GM10847 (cell line): ENCODE measurements around the gene TRPM3.

Experiments used
- POLR2A ChIP-seq: IDR thresholded peaks from 2 replicates; pipeline ENCODE4 v1.6.1; 2011; ENCODE audit not compliant: insufficient read length; ENCODE audit errors: extremely low read depth

Gene TRPM3

DNA sequence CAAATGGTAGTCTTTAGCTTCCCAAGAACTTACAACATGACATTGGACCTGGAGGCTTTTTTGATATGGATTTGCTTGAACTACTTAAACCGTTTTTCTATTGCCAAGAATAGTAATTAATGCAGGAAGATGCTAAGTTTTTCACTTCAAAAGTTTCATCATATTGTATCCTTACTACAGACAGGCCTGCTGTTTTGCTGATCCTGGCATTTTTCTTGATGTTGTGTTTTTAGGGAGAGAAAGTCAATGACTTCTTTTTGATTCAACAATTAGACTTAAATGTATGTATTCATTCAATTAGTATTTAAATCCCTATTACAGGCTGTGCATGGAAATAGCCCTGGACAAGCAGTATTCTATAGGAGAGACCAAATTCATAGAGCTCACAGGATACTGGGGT is 172.7 kb downstream of the TRPM3 start:
- no peak for TF ChIP-seq POLR2A

DNA sequence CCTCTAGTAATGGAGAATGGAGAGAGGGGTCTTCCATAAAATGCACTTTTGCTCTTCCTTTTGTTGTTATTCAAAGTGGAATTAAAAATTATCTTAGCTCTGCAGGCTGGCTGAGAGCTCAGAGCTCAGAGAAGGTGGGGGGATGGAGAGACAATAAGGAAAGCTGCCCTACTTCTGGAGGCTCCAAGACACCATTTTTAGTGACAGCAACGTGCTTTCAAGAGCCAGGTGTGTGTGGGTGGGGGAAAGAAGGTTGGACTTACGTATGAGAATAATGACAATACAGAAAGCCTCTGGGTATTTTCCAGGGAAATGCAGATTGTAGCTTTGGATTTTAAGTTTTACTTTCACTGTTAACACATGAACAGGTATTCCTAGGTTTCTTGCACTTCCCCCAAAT is 173.9 kb downstream of the TRPM3 start:
- TF ChIP-seq POLR2A: no peak

DNA sequence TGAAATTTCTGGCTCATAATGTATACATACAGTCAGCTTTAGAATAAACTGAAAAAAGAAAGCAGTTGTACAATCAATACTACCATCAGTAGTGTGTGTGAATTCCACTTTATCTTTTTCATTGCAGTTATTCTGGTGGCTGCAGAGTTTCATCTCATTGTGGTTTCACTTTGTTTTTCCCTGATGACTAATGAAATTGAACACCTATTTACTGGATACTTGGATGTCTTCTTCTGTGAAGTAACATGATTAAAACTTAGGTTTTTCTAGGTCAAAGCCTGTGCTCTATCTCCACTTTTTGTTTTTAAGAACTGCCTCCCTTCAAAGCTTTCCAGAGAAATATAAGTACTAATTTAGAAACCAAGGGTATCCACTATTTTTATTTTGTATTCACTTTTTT is 174.3 kb downstream of the TRPM3 start:
- TF ChIP-seq POLR2A: no peak

DNA sequence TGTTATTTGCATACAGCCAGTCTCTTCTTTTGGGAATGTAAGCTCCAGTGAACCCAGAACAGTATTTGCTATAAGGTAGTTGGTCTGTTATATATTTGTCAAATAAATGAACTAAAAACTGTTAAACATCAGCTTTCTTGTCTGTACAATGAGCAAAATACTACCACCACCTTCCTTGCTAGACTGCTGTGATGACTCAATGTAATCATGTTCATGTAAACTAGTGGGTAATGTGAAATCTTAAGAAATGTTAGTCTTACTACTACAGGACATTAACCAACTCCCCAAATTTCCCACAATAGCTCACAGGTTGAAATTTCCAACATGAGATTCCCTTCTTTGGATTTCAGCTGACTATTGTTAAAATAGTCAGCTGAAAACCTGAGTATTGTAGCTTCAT is 176.1 kb downstream of the TRPM3 start:
- TF ChIP-seq POLR2A: no peak

DNA sequence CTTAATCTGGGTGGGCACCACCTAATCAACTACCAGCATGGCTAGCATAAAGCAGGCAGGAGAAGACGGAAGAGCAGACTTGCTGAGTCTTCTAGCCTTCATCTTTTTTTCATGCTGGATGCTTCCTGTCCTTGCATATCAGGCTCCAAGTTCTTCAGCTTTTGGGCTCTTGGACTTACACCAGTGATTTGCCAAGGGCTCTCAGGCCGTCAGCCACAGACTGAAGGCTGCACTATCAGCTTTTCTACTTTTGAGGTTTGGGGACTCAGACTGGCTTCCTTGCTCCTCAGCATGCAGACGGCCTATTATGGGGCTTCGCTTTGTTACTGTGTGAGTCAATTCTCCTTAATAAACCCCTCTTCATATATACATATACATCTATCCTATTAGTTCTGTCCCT is 180.2 kb downstream of the TRPM3 start:
- no peak for TF ChIP-seq POLR2A

DNA sequence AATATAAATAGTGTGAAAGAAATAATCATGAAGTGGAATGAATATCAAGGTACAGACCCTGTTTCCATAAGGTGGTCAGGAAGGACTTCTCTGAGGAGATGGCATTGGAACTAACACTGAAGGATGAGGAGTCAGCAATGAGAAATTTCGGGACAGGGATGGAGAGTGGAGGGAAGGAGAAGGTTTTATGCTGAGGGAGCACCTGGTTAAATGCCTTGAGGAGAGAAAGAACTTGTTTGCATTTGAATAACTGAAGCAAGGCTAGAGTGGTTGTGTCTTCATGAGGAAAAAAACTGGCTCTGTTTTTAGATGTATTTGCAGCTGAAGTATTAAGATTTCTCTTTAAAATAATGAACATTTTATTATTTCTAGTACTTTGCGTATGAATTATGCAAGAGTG is 180.8 kb downstream of the TRPM3 start:
- TF ChIP-seq POLR2A: no peak

DNA sequence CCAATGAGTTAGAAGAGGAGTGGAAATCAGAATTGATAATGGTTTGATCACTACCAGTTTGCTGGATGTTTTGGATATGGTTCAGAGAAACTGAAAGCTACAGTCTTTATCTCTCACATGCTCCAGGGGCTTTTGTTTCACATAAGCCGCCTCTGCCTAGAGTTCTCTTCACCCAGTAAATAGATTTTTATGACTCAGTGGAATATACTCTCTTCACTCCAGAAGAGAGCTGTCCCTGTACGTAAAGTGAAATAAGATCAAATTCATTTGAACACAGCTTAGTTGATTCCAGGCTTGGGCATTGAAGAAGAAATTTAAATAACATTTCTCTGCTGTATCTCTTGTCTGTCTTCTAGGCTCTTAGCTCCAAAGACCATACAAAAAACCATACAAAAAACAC is 184.9 kb downstream of the TRPM3 start:
- TF ChIP-seq POLR2A: no peak

DNA sequence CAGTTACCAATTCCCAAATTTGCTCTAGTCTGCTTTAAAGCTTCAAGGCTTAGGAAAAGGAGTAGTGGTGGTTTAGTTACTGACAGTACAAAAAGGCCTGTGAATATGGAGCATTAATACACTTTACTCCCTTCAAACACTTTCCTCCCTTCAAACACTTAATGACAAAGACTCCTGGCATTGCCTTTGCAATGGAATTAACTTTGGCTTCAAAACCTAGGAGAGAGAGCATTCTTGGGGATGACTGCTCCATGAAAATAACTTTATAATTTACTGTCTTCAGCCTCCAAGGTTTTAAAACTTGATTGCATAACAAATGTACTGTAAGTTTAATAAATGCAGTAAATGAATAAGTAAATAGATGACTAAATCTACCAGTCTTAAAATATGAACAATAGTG is 185.6 kb downstream of the TRPM3 start:
- no peak for TF ChIP-seq POLR2A

DNA sequence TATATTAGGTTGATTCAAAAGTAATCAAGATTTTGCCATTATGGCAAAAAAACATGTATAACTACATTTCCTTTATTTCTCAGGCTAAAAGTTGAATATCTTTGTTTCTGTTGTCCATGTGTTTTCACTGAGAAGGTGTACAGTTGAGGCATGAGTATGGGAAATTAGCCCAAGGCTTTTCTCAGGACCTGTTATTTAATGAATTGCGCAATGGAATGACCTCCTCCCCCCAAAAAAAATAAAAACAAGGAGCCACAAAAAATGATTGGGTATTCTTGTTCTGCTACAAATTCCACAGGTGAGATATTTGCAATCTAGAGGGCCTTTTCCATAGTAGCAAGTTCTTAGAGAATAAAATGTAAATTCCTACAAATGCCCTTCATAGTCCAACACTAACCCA is 186.8 kb downstream of the TRPM3 start:
- no peak for TF ChIP-seq POLR2A

DNA sequence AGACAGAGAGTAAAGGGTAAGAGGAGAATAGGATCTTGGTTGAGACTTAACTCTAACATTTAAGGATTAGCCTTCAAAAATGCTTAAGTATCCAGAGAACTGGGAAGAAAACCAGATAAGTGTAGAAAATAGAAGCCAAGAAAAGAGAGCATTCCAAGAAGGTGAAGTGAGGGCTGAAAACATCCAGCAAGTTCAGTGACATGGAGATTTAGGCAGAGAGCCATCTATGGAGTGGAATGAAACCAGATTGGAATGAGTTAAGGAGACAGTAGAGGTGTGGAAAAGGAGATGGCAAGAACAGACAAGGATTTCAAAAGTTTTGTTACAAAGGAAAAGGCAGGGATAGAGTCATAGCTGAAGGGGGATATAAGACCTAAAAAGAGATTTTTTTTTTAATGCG is 188.1 kb downstream of the TRPM3 start:
- TF ChIP-seq POLR2A: no peak

DNA sequence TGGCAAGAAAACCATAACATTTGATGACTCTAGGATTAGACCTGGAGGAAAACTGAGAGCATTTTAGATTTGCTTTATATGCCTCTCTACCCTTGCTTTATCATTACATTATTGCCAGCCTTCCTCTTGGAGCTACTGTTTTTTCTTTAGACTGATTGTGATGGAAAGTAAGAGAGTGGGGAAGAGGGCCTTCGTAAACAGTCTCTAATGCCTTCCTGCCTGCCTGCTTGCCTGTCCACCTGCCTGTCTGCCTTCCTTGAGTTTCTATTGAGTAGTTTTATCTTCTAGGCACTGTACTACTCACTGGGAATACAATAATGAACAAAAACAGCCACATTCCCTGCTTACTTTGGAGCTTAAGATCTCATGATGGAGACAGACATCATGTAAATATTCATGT is 189.3 kb downstream of the TRPM3 start:
- no peak for TF ChIP-seq POLR2A

DNA sequence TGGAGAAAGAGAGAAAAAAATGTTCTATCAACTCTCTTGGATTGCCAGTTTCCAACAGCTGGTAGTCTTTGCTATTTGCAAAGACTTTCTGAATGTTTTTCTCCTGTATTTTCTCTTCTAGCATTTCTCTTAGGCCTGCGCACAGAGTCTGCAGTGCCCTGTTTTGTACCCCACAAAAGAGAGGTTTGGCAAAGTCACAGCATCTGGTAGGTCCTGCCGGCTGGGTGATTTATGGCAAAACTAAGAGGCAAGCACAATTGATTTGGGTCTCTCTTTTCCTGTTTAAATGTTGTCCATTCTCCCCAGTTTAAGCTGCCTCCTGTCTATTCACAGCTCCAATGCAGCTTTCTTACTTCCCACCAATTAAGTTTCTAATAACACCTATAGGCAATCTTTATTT is 193.9 kb downstream of the TRPM3 start:
- TF ChIP-seq POLR2A: no peak

DNA sequence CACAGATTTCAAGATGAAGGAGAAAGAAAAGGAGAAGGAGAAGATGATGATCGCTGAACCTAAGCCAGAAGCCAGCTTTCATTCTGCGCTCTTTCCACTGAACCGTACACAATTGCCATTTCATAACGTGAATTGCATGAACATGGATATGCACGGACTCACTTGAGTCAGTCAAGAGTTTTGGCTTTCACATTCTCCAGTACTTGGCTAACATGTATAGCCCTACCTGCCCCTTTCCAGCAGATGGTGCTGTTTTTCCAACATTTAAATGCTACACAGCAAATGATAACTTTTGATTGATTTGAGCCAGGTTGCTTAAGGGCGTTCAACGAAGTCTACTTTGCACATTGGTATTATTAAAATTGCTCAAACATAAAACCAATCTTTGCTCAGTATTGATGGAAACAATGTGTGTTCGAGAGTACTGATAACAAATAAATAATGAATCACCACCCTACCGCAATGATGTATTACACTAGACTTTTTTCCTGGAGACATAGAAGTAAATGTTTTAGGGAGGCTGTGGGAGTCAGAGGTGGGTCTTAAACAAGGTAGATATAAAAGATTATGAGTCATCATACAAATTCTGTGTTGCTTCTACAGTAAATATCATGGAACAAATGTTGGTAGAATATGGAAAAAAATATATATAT is 196.4 kb downstream of the TRPM3 start:
- no peak for TF ChIP-seq POLR2A

DNA sequence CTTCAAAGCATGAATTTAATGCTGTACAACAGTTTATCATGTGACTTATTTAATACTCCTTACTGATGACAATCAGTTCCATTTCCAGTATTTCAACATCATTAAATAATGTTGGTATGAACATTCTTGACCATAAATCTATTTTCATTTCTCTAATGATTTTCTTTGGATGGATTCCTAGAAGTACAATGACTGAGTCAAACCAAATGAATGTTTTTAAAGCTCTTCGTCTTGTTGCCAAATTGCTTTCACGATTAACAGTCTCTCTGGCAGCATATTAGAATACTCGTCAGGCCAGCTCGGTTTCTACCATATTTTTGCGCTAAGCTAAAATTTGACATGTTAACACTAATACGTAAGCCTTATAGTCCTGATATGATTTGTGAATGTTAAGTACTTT is 197.0 kb downstream of the TRPM3 start:
- TF ChIP-seq POLR2A: no peak

DNA sequence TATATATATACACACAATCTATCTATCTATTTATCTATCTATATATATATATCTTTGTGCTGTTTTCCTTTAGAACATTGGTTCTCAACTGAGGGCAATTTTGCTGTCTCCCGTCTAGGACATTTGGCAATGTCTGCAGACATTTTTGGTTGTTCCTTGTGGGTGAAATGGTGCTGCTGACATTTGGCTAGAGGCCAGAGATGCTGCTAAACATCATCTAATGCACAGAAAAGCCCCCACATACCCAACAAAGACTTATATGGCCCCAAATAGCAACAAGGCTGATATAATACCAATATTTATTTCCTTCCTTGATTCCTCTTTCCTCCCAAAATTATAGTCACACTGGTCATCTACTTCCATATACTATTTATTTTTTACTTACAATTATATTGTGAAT is 197.5 kb downstream of the TRPM3 start:
- TF ChIP-seq POLR2A: no peak

DNA sequence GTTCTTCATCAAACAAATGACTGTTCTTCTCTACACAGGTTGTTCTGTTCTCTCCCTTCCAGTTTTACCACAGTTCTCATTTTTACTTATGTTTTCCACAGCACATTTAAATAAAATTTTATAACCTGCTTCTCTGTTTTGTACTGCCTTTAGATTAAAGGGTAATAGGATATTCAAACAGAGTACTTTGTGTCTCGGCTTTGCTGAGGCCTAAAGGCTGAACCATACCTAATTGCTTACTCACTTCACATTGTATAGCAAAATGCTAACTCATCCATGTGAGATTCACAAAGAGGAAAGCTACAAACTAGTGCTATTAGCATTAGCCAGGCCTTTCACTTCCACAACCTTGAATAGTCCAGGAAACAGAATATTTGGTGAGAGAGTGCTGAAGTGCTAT is 200.3 kb downstream of the TRPM3 start:
- no peak for TF ChIP-seq POLR2A

DNA sequence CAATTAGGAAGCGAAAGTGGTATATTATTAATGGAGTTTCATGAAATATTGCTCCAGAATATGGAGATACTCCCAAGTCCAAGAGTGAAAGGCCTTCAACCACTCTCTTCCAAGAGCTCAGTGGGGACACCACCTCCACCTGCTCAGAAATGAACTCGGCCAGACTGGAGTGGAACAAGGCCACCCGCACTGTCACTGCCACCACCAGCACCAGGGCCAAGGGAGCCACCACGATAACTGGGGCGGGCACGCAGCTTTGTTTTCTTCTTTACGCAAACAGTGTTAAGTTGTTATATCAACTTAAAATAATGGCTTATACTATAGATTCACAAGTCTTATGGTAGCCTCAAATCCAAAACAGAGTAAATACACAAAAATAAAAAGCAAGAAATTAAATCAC is 204.1 kb downstream of the TRPM3 start:
- TF ChIP-seq POLR2A: no peak

DNA sequence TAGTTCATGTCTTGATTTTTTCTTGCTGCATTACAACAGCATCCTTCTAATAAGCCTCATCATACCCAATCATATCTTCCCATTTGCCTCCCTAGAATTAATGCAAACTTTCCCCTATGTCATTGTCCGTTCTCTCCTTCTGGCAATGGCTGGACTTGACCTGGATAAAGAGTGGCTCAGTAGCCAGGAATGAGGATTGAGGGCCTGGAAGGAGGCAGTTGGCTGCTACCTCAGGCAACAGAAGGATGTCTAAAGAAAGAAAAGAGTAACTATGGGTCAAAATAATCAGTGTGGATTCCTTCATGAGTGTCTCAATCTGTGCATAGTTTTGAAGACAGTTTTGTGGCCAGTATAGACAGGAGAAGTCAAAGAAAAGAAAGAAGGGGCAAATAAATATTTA is 209.6 kb downstream of the TRPM3 start:
- no peak for TF ChIP-seq POLR2A
